ENCODE data around the gene GTF2B. TPM values are rescaled to one million over a fixed set of nuclear protein-coding genes. Genes with fewer than 3 reads are reported as not detected.

GTF2B gene
- total RNA-seq, 1 donor from 2014 or later: 42.2 TPM

- Mint-ChIP-seq H3K27ac (no peak overlapping the region), H3K4me1 (ENCODE audit: low read depth) (peaks cover 5% of the 10 kb centered on the region), H3K27me3 (ENCODE audit: low read depth) (no peaks in the 10 kb centered on the region), H3K9me3 (no peaks in the 10 kb centered on the region), H3K36me3 (ENCODE audit: low read depth) (peaks cover 25% of the 10 kb centered on the region), H3K4me3 (ENCODE audit: low read depth) (no peak overlapping the region)
- no peak for DNase-seq (ENCODE audit: low spot score)
- intact Hi-C loops (cut with micrococcal nuclease): no loop called here
Measured at GRCh38 chr1:88812366-88812765, 79.0 kb downstream of the GTF2B start.

DNA sequence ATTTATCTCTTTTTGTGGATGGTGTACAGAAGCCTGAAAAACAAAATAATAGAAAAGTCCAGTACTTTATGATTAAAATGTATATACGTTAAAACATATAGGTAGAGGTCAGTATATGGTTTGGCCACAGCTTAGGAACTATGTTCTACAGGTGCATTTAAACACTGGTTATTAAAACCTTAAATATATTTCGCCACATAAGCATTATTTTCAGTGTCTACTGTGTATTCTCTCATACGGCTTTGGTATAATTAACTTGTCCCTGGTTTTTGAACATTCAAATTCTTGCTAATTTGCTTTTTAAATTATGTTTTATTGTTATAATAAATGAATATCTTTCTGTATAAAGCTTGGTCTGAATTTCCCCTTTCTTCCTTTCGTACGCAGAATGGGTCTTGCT lies 87.9 kb downstream of the GTF2B start:
- Mint-ChIP-seq H3K9me3 (peaks cover 8% of the 10 kb centered on the region), H3K27ac (no peak overlapping the region), H3K4me3 (ENCODE audit: low read depth) (no peak overlapping the region), H3K27me3 (ENCODE audit: low read depth) (no peaks in the 10 kb centered on the region), H3K36me3 (ENCODE audit: low read depth) (peaks cover 61% of the 10 kb centered on the region), H3K4me1 (ENCODE audit: low read depth) (peaks cover 12% of the 10 kb centered on the region)
- DNase-seq (ENCODE audit: low spot score): no peak
- intact Hi-C loops (cut with micrococcal nuclease): loop anchor here (5.0 kb wide), 1 partner anchor 74 kb away; no protein-coding TSS in a partner anchor

DNA sequence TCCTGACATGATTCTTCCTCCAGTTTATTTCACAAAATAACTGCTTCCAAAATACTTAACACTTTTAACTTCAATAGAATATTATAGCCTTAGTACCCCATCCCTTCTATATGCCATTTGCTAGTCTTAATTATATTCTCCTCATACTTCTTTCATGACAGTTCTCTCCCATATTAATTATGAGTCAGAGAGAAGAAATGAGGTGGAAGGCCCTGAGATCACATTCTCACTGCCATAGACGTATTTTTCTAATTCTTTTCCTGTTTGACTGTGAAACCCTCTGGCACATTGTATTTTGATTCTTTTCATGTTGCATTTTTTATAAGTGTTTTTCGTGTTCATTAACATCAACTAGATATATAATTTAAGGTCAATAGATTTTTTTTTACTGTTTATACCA lies 88.4 kb downstream of the GTF2B start:
- Mint-ChIP-seq H3K9me3 (peaks cover 8% of the 10 kb centered on the region), H3K4me1 (ENCODE audit: low read depth) (peaks cover 12% of the 10 kb centered on the region), H3K4me3 (ENCODE audit: low read depth) (no peak overlapping the region), H3K27ac (no peak overlapping the region), H3K36me3 (ENCODE audit: low read depth) (peaks cover 63% of the 10 kb centered on the region), H3K27me3 (ENCODE audit: low read depth) (no peaks in the 10 kb centered on the region)
- DNase-seq (ENCODE audit: low spot score): no peak
- intact Hi-C loops (cut with micrococcal nuclease): loop anchor here (5.0 kb wide), 1 partner anchor 74 kb away; no protein-coding TSS in a partner anchor

Other genes with a start within 250 kb of the GTF2B start
- gene PKN2, start 207.3 kb downstream of the GTF2B start, total RNA-seq: 21.2 and 21.4 TPM in 2 replicates
- gene KYAT3, start 101.1 kb upstream of the GTF2B start, total RNA-seq: 32.6 and 33.9 TPM in 2 replicates
- gene RBMXL1, start 101.1 kb upstream of the GTF2B start, total RNA-seq: 27.8 and 28.7 TPM in 2 replicates
- gene GBP3, start 131.3 kb upstream of the GTF2B start, total RNA-seq: 6.4 and 7.5 TPM in 2 replicates
- 35.3 and 40.0 TPM in 2 replicates for gene GBP1, start 173.6 kb upstream of the GTF2B start, total RNA-seq
- gene GBP2, start 234.5 kb upstream of the GTF2B start, total RNA-seq: 71.9 and 74.1 TPM in 2 replicates

All from activated T-helper 2 cell treated with anti-CD3 and anti-CD28 coated beads, Interferon-gamma antibody, Interleukin-2, Interleukin-4, amounts not matched to agents 10 μg/mL and 5 μg/mL and 100 μg/mL, durations not matched to agents 14 hours and 24 hours and 36 hours (primary cell).